LNCaP clone FGC (cell line): Measurements from ENCODE around the gene CHD1.

ENCODE experiments used
- DNase-seq: peaks from one replicate; pipeline ENCODE4 v3.0.0-alpha.2; 2011; ENCODE audit warnings: low read depth
- H3K4me3 ChIP-seq: 2 replicates; pipeline ENCODE4 v1.5.1; 2011; ENCODE audit warnings: mild to moderate bottlenecking, low read depth, low read length, control low read depth
- TF ChIP-seq, protein P1 (sequence below): IDR thresholded peaks from 2 replicates; pipeline ENCODE4 v1.5.1; 2012; ENCODE audit warnings: mild to moderate bottlenecking; ENCODE audit not compliant: control insufficient read depth, insufficient read depth; ENCODE audit errors: extremely low read depth

CHD1 gene

DNA sequence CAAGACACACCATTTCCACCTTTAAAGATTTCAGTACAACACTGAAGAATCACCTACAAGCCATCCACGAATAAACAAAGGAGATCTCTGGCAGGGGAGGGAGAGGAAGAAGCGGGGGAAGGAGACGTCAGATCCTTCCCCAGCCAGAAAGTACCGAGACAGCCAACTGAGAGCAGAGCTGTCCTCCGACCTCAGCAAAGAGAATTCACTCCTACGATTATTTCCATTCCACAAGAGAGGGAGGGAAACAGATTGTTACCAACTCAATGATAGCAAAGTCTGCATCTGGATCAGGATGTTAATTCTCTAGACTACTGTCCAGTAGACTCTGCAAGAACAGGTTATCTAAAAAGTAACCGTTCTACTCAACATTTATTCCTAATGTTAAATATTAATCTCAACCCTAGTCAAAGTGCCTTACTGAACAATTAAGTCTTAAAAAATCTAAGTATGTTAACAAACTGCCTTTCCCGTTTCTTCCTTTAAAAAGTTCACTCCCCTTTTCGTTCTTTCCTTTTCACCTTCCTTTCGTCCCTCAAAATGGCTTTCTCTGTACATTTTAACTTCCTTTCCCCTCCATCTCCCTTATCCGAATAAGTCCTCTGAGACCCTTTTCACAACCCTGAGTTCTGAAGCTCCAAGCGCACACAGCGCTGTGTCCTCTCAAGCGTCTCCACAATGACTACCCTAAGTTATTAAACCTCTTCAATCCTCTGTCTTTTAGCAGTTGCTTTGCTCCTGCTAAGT is 1.4 kb downstream of the CHD1 start:
- DNase-seq: no peak
- H3K4me3 ChIP-seq: peak overlapping the region; percentile 89
- TF ChIP-seq, protein P1, sequence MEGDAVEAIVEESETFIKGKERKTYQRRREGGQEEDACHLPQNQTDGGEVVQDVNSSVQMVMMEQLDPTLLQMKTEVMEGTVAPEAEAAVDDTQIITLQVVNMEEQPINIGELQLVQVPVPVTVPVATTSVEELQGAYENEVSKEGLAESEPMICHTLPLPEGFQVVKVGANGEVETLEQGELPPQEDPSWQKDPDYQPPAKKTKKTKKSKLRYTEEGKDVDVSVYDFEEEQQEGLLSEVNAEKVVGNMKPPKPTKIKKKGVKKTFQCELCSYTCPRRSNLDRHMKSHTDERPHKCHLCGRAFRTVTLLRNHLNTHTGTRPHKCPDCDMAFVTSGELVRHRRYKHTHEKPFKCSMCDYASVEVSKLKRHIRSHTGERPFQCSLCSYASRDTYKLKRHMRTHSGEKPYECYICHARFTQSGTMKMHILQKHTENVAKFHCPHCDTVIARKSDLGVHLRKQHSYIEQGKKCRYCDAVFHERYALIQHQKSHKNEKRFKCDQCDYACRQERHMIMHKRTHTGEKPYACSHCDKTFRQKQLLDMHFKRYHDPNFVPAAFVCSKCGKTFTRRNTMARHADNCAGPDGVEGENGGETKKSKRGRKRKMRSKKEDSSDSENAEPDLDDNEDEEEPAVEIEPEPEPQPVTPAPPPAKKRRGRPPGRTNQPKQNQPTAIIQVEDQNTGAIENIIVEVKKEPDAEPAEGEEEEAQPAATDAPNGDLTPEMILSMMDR: no peak

DNA sequence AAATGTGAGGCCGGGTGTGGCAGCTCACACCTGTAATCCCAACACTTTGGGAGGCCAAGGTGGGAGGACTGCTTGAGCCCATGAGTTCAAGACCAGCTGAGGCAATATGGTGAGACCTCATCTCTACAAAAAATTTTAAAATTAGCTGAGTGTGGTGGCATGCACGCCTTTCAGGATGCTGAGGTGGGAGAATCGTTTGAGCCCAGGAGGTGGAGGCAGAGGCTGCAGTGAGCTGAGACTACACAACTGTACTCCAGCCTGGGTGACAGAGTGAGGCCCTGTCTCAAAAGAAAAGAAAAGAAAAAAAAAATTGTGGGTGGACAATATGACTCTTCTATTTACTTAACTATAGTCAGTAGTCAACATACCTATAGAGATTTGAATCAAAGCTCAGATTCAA is 4.8 kb downstream of the CHD1 start:
- DNase-seq: no peak
- no peak overlapping the region for H3K4me3 ChIP-seq
- TF ChIP-seq, protein P1: no peak

- TF ChIP-seq, protein P1: no peak
- no peak for DNase-seq
- H3K4me3 ChIP-seq: no peak overlapping the region
Measured at GRCh38 chr5:98921947-98922505, 6.8 kb downstream of the CHD1 start.

DNA sequence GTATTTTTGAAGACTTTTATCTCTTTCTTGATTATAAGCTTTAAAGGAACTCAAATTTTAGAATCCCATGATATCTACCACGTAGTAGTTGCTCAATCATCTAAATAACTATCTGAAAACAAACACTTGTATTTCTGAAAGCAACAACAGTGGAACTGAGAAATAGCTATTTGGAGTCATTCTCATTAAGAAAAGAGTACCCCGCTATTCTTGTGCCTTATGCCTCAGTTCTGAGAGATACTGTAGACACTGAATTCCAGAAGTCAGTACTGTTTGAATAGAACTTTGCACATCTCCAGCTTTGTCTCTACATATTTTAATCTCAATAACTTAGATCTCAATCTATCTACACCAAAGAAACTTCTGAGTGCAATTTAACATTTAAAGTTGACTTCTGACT is 11.4 kb downstream of the CHD1 start:
- H3K4me3 ChIP-seq: no peak overlapping the region
- TF ChIP-seq, protein P1: no peak
- DNase-seq: no peak

- no peak overlapping the region for H3K4me3 ChIP-seq
- DNase-seq: no peak
- TF ChIP-seq, protein P1: no peak
Measured at GRCh38 chr5:98916540-98916939, 12.3 kb downstream of the CHD1 start.

- DNase-seq: no peak
- TF ChIP-seq, protein P1: no peak
- H3K4me3 ChIP-seq: no peak overlapping the region
Measured at GRCh38 chr5:98913911-98914310, 14.9 kb downstream of the CHD1 start.
